GM18873 (cell line): ENCODE measurements around the gene PPARA.

Source experiments
- ATAC-seq: cut with Tn5 transposase; IDR thresholded peaks from one replicate; pipeline ENCODE4 v1.9.1; 2021; ENCODE audit warnings: mild to moderate bottlenecking, moderate library complexity, moderate number of reproducible peaks; ENCODE audit not compliant: unreplicated experiment, low FRiP score

PPARA gene

DNA sequence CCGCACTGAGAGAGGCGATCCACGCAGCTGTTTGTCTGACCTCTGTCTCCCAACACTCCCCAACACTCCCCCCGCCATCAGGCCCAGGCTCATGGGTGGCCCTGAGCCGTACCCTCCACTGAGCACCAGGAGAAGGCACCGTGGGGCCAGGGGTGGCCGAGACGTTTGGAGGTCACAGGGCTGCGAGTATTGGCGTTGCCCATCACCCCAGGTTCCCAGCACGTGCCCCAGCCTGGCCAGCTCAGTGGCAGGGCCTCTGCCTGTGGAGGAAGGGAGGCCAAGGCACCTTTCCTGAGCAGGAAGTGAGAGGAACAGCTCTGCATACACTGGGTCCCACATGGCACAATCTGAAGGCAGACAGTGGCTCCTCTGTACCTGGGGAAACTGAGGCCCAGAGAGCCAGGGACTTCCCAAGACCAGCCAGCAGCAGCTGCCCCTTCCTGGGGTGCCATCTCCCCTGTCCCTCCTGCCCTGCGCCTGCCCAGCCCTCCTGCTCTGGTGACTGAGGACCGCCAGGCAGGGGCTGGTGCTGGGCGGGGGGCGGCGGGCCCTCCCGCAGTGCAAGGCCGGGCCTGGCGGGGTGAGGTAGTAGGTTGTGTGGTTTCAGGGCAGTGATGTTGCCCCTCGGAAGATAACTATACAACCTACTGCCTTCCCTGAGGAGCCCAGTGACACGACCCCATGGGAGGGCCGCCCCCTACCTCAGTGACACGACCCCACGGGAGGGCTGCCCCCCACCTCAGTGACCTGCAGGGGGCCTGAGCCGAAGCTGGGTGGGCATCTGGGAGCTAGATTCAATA is 37.0 kb upstream of the PPARA start:
- ATAC-seq: no peak

- ATAC-seq: no peak
Observed at GRCh38 chr22:46113910-46114517, 36.3 kb upstream of the PPARA start.

DNA sequence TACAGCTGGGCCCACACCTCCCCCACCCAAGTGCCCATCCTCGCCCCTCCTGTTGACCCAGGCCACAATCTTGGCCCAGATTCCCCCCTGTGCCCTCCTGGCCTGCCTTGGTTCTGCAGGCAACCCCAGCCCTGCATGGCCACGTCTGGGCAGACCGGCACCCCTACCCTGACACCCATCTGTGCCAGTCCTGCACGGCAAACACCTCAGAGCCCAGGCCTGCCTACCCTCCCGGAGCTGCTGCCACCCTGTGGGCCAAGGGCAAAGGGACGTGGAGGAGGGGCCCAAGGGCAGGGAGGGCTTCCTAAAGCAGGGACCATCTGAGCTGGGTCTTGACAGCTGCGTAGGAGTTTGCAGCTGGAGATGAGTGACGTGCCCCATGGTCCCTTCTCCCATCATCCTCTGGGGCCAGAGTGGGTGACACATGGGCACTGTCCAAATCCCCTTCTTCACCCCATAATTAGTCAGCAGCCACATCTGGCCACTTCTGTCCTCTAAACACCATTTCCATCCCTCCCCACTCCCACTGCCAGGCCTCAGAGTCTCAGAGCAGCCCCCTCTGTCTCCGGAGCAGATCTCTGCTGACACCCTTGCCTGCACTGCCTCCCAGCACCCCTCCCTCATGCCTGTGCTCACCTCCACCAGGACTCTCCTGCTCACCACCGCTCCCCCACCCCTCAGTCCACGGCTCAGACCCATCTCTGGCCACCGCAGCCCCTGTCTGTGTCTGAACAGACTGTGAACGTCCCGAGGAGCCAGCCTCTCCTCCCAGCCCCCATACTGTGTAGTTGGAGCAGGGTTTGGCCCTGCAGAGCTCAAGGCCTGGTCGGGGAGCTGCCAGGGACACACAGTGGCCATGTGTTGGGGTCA is 35.6 kb upstream of the PPARA start:
- ATAC-seq: no peak

DNA sequence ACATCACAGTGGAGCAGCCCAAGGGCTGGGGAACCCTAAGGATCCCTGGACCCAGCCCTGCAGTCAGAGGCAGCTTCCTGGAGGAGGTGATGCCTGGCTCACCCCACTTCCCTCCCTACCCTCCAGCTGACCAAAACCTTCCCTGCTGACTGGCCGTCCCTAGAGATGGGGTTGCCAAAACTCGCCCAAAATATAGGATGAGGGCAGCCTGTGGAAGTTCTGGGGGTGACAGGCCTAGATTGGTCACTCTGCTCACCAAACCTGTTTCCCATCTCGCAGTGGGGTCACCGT is 35.0 kb upstream of the PPARA start:
- ATAC-seq: no peak

DNA sequence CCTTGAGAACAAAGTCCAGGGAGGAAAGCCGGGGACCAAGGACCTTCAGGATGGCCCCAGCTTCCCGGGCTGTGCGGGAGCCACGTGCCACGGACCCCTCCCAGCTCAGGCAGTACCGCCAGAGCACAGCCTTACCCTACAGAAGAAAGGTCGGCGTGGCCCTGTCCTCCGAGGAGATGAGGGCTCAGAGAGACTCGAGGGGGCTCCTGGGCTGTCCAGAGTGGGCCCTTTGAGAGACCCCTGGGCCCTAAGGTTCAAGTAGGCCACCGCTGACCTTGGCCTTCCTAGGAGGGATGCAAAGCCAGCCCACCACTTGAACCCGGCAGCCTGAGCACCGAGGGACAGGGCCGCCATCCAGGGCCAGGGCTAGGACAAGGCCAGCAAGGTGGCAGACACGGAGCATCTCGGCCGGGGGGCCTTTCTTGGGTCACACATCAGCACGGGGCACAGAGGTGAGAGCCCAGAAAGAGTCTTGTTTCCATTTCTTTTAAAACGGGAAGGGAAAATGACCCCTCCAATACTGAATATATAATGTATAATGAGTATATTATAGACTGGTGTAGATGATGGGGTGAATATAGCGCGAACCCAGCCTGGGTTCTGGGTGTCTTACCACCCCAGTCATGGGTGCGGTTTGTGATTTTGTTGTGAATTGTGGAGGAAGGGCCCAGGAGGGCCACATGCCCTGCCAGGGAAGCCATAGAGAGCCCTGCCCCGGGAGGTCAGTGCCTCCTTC is 34.4 kb upstream of the PPARA start:
- no peak for ATAC-seq

DNA sequence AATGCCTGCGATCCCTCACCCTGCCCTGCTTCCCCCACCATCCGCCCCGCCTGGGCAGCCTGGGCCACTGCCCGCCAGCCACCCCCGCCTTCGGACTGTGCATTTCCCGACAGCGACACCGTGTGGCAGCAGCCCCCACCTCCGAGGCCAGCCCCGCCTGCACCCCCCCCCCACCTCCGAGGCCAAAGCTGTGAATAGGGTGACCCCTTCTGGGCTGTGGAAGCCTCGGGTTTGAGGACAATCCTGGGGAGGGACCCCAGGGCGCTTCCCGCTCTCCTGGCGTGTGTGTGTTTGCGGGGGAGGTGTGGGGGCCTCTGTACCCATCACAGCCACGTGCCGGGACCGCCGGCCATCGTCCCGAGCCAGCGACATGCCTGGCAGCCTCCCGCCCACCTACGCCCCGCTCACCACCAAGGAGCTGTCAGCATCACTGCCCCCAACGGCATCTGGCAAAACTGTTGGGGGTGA is 33.8 kb upstream of the PPARA start:
- peak; percentile 48 for ATAC-seq

- no peak for ATAC-seq
Observed at GRCh38 chr22:46117206-46118199, 32.8 kb upstream of the PPARA start.

DNA sequence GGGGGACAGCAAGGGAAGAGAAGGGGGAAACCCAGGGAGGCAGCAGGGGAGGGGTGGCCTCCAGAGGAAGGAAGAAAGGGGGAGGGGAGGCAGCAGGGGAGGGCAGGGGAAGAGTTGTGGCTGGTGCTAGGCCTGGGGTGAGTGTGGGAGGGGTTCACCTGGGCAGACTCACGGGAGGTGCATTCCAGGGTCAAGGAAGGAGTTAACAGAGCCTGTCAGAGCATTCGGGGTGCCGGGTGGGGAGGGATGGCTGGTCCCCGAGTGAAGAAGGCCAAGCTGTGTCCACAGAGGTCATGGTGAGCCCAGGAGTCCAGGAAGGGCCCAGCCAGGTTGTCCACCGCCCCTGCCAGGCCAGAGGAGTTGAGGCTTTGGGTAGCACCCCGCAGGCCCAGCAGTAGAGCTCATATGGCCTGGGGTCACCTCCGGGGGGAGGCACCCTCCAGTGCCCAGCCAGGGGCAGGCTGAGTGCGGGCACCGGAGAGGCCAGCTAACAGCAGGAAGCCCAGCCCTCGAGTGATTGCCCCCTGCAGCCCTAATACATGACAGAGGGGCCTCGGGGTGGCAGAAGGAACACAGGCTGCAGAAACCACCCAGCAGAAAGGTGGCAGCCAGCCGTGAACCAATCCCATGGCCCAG is 31.1 kb upstream of the PPARA start:
- ATAC-seq: no peak

DNA sequence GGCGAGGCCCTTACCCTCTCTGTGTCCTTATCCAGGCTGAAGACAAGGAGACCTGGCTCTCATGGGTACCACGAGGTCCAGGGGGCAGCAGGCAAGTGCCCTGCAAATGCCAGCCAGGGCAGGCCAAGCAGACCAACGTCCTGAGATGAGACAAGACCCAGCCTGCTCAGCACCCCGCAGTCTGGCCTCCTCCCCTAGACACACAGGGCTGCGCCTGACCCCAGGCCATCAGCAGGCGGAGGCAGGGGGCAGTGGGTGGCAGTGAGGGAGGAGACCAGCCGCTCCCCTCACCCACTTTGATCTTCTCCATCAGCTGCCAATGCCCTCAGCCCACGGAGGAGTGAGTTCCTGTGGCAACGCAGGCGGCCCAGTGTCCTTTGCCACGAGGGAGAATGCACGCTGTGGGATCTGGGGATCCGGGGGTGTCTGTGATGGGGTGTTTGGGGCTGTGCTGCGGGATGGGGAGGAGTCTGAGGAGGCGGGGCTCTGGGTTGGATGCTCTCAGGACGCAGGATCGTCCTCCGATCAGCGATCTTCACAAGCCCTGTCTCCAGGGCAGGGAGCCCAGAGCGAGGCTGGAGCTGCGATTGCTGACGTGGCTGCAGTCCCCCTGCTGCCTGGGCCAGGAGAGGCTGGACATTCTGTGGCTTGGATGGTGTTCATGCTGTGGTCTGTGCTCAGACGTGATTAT is 30.5 kb upstream of the PPARA start:
- no peak for ATAC-seq

DNA sequence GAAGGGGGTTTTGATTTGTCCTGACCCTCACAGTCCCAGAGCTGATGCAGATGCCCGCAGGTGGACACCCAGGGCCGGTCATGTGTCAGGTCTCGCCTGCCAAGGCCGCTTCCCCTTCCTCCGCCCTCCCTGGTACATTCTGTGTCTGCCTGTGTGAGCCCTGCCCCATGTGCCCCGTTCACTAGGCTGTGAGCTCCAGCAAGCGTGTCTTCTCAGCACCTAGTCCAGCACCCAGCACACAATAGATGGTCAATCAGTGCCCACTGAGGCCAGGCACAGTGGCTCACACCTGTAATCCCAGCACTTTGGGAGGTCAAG is 29.9 kb upstream of the PPARA start:
- ATAC-seq: no peak

DNA sequence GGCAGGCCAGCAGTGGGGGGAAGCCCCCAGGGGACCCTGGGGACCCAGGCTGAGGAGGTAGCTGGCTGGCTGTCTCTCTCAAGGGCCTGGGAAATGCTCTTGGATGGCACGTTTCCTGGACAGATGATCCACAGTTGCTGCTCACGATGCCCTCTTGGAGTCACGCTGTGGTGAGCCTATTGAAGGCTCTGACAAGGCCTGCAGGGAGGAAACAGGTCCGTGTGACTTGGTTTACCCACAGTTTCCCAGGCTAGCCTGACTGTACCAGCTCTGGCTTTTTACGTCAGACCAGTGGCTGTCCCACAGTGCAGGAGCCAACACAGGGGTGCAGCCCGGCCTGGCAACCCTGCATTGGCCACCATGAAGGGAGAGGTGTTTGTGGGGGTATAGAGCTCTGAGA is 29.2 kb upstream of the PPARA start:
- no peak for ATAC-seq

DNA sequence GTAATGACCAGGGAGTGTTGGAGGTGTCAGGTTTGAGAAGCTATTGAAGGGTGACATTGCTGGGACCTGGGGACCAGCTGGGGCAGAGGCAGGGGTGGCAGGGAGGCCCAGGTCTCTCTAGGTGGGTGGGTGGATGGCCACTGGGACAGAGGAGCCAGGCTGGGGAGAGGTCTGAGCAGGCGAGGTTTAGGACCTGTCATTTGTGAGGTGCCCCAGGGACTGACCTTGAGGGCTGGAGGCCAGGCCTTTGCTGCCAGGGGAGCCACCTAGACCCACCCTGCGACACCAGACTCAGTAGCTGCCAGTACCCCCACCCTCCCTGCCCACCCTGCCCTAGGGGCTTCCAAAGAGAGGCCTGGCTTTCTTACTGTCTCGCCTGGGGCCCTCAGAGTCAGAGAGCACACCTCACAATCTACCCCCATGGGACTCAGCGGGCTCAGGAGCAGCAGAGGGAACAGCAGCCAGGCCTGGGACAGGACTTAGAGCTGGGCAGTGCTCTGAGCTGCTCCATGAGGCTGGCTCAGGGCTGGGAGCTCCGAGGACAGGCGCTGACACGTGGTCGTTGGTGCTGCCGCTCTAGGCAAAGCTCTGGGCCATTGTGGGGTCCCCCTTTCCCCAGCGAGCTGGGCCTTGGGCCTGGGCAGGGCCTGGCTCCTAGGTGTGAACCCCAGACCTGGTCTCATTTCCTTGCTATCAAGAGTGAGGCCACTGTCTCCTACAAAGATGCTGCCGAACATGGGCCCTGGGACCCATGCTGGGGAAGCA is 28.6 kb upstream of the PPARA start:
- ATAC-seq: no peak

DNA sequence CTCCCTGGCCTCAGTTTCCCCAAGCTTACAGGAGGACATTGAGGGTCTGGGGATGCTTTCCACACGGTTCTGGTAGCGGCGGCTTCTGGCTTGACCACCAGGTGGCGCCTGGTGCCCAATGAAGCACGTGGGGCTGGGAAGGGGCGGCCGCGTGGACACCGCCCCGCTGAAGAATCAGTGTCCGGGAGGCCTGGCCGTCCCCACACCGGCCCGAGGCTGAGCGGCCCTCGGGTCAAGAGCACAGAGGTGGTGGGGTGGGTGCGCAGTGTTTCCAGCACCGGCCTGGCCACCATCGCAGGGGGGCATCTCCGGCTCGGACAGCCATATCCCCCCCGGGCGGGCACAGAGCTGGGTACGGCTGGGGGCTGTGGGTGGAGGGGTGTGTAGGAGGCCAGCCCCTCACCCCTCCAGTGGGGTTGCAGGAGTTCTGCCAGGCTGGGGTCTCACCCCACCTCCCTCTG is 27.8 kb upstream of the PPARA start:
- ATAC-seq: no peak

DNA sequence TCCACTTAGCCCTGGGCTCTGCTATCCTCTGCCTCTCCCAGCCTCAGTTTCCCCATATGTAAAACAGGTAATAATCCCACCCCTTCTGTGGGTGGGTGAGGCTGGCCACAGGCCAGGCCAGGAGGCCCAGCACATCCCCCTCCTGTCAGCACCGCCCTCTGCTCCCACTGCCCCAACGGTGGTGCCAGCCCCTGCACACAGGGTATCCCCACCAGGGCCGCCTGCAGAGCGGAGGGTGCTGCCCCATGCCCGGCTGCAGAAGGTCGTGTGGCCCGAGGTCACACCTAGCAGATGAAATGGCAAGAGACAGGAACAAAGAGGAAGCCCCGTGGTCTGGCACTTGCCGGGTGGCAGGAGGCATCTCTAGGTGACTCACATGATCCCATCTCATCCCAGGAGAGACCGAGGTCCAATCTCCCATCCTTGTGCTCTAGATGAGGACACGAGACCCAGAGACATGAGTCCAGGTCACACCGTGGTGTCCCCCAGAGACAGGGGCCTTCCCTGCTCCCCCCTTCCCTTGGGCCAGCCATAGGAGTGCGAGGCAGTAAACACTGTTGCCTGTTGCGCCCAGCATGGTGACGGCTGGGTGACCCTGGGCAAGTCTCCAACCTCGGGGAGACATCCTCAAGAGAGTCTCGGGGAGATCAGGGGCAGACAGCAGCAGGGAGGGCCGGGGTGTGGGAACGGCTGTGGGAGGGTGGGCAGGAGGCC is 27.2 kb upstream of the PPARA start:
- ATAC-seq: no peak

- no peak for ATAC-seq
Observed at GRCh38 chr22:46123694-46124382, 26.5 kb upstream of the PPARA start.

GRCh38 chr22:46124383-46125144 is 25.8 kb upstream of the PPARA start:
- no peak for ATAC-seq
